ENCODE results near the gene RBP2.

DNA sequence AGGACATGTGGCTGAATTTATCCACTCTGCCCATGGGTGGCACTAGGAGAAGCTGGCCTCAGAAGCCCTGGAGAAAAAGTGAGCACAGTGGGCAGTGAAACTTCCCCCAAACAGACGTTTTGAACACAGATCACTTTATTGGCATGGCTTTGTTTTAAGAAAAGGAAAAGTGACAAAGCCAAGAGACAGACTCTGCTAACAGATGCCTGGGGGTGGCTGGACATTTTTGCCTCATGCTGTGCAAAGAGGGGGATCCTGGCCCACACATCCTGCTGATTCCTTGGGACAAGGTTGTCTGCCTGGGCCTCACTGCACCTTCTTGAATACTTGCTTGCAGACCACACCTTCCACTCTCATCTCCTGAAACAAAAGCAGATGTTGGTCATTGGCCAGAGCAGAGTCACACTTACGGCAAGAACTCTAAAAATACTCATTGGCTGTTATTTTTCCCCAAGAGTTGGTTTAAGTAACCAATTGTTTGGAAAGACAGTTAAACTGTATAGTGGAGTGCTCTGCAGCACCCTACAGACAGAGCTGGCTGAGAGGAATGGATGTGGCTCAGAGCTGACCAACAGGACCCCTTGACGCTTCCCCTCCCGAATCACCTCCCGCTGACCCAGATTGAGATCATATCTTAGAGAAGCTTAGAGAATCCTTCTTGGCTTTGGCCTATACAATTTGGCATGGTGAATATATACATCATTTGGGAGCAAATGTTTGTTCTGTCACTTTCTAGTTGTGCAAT, 41.2 kb upstream of the RBP2 start:
- no peak for TF ChIP-seq POLR2A (IDR thresholded peaks at IDR 0.05)
- TF ChIP-seq, protein P1, sequence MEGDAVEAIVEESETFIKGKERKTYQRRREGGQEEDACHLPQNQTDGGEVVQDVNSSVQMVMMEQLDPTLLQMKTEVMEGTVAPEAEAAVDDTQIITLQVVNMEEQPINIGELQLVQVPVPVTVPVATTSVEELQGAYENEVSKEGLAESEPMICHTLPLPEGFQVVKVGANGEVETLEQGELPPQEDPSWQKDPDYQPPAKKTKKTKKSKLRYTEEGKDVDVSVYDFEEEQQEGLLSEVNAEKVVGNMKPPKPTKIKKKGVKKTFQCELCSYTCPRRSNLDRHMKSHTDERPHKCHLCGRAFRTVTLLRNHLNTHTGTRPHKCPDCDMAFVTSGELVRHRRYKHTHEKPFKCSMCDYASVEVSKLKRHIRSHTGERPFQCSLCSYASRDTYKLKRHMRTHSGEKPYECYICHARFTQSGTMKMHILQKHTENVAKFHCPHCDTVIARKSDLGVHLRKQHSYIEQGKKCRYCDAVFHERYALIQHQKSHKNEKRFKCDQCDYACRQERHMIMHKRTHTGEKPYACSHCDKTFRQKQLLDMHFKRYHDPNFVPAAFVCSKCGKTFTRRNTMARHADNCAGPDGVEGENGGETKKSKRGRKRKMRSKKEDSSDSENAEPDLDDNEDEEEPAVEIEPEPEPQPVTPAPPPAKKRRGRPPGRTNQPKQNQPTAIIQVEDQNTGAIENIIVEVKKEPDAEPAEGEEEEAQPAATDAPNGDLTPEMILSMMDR (IDR thresholded peaks at IDR 0.05 in 4 of 5, conservative IDR thresholded peaks at IDR 0.05 in 1 of 5) = no peak

Measured in gastrocnemius medialis (tissue), 4 donors.